Measurements from ENCODE around the gene LRP6. TPM values are rescaled to one million over a fixed set of nuclear protein-coding genes. Genes with fewer than 3 reads are reported as not detected.
"Not testable (repeated sequence)": the region's sequence is repeated elsewhere in the genome, so short reads cannot be mapped to it uniquely, and the experiment has no call there.

LRP6 gene
- total and polyA plus RNA-seq, 5 experiments from 2014 or later: 1.4 to 7.8 (median 2.2) TPM

GRCh38 chr12:12256291-12256757, 10.5 kb downstream of the LRP6 start:
- H3K9me3 Mint-ChIP-seq, ATAC-seq, DNase-seq, H3K27me3 Mint-ChIP-seq, H3K4me1 Mint-ChIP-seq, H3K4me3 Mint-ChIP-seq, H3K27ac Mint-ChIP-seq, POLR2A ChIA-PET, H3K36me3 Mint-ChIP-seq: not testable (repeated sequence)

DNA sequence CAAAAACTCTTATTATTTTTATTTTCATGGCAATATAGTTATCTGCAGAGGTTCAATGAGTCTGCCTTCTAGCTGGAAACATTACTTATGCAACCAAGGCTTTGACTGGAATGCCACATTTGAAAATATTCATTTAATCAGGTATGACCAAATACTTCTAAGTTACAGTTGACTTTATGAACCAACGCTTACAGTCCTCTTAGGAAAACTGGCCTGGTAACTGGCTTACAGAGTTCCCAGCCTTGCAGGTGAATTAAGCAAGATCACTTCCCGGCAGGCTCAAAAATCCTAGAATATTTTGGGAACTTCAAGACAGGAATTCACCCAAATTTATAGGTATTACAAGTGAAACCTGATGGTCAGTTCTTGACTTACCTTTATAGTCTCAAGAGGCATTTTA, 12.3 kb downstream of the LRP6 start:
- H3K4me3 Mint-ChIP-seq: no peak overlapping the region
- no peaks in the 10 kb centered on the region for H3K9me3 Mint-ChIP-seq
- H3K27ac Mint-ChIP-seq: no peak overlapping the region
- no peak for DNase-seq
- peaks cover 8 to 15% (median 12%) of the 10 kb centered on the region in 4 donors for H3K4me1 Mint-ChIP-seq
- ATAC-seq: no peak
- peaks cover 0 to 4% (median 0%) of the 10 kb centered on the region in 3 donors for H3K36me3 Mint-ChIP-seq
- POLR2A ChIA-PET: no interaction called here
- peaks cover 0 to 2% (median 0%) of the 10 kb centered on the region in 5 donors for H3K27me3 Mint-ChIP-seq

- POLR2A ChIA-PET: interaction anchor here (0.6 kb wide), 1 partner anchor 18 kb away, joined by 3 read pairs; no protein-coding TSS in a partner anchor
- peak overlapping the region in 1 of 10 donors; percentile 1 for H3K4me3 Mint-ChIP-seq
- ATAC-seq (no peak), DNase-seq (no peak)
- peaks cover 0 to 5% (median 2%) of the 10 kb centered on the region in 3 donors for H3K36me3 Mint-ChIP-seq
- H3K9me3 Mint-ChIP-seq: peaks cover 0 to 2% (median 0%) of the 10 kb centered on the region in 9 donors
- H3K27me3 Mint-ChIP-seq: no peaks in the 10 kb centered on the region
- H3K4me1 Mint-ChIP-seq: peaks cover 12 to 28% (median 21%) of the 10 kb centered on the region in 4 donors
- peak overlapping the region in 2 of 10 donors; percentile 21 to 46 for H3K27ac Mint-ChIP-seq
Observed at GRCh38 chr12:12249216-12250050, 17.4 kb downstream of the LRP6 start.

- H3K27ac Mint-ChIP-seq: peak overlapping the region in 1 of 10 donors; percentile 28
- POLR2A ChIA-PET: no interaction called here
- no peak for ATAC-seq
- peaks cover 0 to 2% (median 0%) of the 10 kb centered on the region in 9 donors for H3K9me3 Mint-ChIP-seq
- H3K4me1 Mint-ChIP-seq: peaks cover 12 to 31% (median 24%) of the 10 kb centered on the region in 4 donors
- H3K4me3 Mint-ChIP-seq: no peak overlapping the region
- H3K36me3 Mint-ChIP-seq: peaks cover 0 to 17% (median 12%) of the 10 kb centered on the region in 3 donors
- H3K27me3 Mint-ChIP-seq: no peaks in the 10 kb centered on the region
- no peak for DNase-seq
Observed at GRCh38 chr12:12247584-12247983, 19.3 kb downstream of the LRP6 start.

GRCh38 chr12:12244341-12244740, 22.5 kb downstream of the LRP6 start:
- POLR2A ChIA-PET: no interaction called here
- Mint-ChIP-seq H3K36me3 (peaks cover 0 to 18% (median 12%) of the 10 kb centered on the region in 3 donors), H3K27ac (no peak overlapping the region), H3K9me3 (peaks cover 0 to under 1% (median 0%) of the 10 kb centered on the region in 9 donors), H3K27me3 (no peaks in the 10 kb centered on the region), H3K4me3 (no peak overlapping the region), H3K4me1 (peaks cover 7 to 46% (median 27%) of the 10 kb centered on the region in 4 donors)
- DNase-seq: no peak
- no peak for ATAC-seq

DNA sequence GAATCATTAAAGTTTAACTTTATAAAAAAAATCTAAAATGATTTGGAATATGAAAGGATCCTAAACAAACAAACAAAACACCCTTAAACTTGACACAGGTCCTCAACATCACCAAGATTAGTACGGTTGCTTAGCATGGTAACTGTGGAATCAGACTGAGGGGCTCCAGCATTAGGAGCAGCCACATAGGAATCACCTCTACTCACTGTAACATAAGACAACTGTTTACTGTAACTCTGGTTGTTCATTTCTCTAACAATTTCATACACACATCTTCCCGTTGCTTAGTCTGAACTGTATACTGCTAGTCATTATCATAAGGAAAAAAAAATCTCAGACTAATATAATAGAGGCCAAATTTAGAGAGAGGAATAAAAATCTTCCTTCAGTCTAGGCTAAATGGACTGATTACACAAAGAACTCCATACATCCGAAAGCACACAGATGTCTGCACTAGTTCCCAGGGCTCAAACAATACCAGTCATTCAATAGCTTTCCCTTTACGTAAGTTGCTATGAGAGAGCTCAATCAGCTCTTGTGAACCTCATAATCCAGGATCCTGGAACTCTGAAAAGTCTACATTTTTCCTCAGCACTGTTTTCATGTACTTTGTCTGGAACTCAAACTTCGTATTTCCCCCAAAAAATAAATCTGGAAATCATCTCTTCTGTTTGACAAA, 26.0 kb downstream of the LRP6 start:
- no peak overlapping the region for H3K27ac Mint-ChIP-seq
- peaks cover 0 to 19% (median 18%) of the 10 kb centered on the region in 3 donors for H3K36me3 Mint-ChIP-seq

DNA sequence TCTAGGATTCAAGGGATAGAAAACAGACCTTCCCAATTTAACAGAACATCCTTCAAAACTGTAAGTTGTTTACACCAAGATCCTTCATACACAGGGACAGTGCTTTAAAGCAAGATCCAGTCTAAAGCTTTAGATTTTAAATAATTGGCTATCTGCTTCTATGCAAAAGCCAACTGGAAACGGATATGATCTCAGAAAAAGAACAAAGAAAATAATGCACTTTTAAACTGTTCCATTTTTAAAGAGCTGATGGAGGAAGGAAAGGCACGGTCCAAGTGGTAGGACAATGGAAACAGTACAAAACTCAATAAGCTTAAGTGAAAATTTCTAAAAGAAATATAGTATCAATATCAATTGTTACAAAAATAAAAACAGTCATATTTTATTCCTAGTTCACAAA, 27.7 kb downstream of the LRP6 start:
- Mint-ChIP-seq H3K36me3 (peaks cover 0 to 16% (median 15%) of the 10 kb centered on the region in 3 donors), H3K27ac (no peak overlapping the region), H3K27me3 (peaks cover 0 to 3% (median 0%) of the 10 kb centered on the region in 5 donors), H3K9me3 (no peaks in the 10 kb centered on the region), H3K4me1 (peaks cover 4 to 46% (median 24%) of the 10 kb centered on the region in 4 donors), H3K4me3 (no peak overlapping the region)
- DNase-seq (no peak), ATAC-seq (no peak)
- POLR2A ChIA-PET: no interaction called here

More for the DNA sequence above, 26.0 kb downstream of the LRP6 start:
- no peak for ATAC-seq
- peaks cover 4 to 46% (median 24%) of the 10 kb centered on the region in 4 donors for H3K4me1 Mint-ChIP-seq
- DNase-seq: no peak
- peaks cover 0 to 3% (median 0%) of the 10 kb centered on the region in 5 donors for H3K27me3 Mint-ChIP-seq
- H3K4me3 Mint-ChIP-seq: peak overlapping the region in 1 of 10 donors; percentile 8
- POLR2A ChIA-PET: no interaction called here
- no peaks in the 10 kb centered on the region for H3K9me3 Mint-ChIP-seq

DNA sequence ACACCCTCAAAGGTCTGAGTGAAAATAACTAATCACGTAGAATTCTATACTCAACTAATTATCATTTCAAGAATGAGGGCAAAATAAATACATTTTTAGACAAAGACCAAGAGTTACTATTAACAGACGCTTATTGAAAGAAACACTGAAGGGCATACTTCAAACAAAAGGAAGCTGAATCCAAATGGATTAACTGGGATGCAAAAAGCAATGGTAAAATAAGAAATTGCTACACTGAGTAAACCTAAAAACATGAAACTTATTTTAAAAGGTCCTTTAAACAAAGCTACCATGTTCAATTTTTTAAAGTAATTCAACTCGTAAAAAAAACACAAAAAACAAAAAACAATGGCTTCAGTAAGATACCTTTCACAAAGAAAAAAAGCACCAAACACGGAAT, 28.2 kb downstream of the LRP6 start:
- Mint-ChIP-seq H3K36me3 (peaks cover 0 to 13% (median 10%) of the 10 kb centered on the region in 3 donors), H3K27me3 (peaks cover 0 to 3% (median 0%) of the 10 kb centered on the region in 5 donors), H3K27ac (no peak overlapping the region), H3K9me3 (no peaks in the 10 kb centered on the region), H3K4me1 (peaks cover 4 to 46% (median 23%) of the 10 kb centered on the region in 4 donors), H3K4me3 (no peak overlapping the region)
- ATAC-seq (no peak), DNase-seq (no peak)
- POLR2A ChIA-PET: no interaction called here

DNA sequence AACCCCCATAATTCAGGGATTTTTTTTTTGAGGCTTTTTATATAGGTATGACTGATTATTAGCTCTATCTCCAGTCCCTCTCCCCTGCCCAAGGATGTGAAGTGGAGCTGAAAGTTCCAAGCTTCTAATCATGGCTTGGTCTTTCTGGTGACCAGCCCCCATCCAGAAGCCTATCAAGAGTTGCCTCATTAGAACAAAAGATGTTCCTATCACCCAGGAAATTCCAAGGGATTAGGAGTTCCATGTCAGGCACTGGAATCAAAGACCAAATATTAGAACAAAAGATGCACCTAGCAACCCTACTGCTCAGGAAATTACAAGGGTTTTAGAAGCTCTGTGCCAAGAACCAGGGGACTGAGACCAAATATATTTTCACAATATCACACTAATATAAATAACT, 29.9 kb downstream of the LRP6 start:
- DNase-seq (no peak), ATAC-seq (no peak)
- H3K27ac Mint-ChIP-seq: no peak overlapping the region
- H3K4me1 Mint-ChIP-seq: peaks cover 4 to 37% (median 22%) of the 10 kb centered on the region in 4 donors
- no peaks in the 10 kb centered on the region for H3K9me3 Mint-ChIP-seq
- no peak overlapping the region for H3K4me3 Mint-ChIP-seq
- H3K27me3 Mint-ChIP-seq: peaks cover 0 to 4% (median 0%) of the 10 kb centered on the region in 5 donors
- H3K36me3 Mint-ChIP-seq: peaks cover 0 to 8% (median 6%) of the 10 kb centered on the region in 3 donors
- POLR2A ChIA-PET: no interaction called here

DNA sequence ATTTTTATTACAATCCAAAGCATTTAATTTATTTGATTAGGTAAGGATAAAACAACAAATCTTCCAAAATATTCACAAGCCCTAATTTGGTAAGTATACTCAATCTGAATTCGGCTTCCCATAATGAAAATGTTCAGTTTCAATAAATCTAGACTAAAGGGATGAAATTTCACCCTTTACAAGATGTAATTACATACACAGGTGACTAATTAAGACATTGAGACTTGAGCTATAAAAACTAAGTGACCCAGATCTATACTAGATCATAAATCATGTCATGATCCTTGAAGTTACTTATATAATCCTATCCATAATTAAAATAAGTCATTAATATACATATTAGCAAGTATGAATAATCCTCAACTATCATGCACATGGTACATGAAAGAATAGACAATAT, 36.6 kb downstream of the LRP6 start:
- H3K9me3 Mint-ChIP-seq: peaks cover 0 to 13% (median 7%) of the 10 kb centered on the region in 9 donors
- H3K27me3 Mint-ChIP-seq: peaks cover 0 to 4% (median 2%) of the 10 kb centered on the region in 5 donors
- H3K4me3 Mint-ChIP-seq: no peak overlapping the region
- ATAC-seq: no peak
- H3K4me1 Mint-ChIP-seq: peaks cover 0 to 13% (median 4%) of the 10 kb centered on the region in 4 donors
- H3K36me3 Mint-ChIP-seq: peaks cover 5 to 14% (median 9%) of the 10 kb centered on the region in 3 donors
- no peak overlapping the region for H3K27ac Mint-ChIP-seq
- no peak for DNase-seq
- POLR2A ChIA-PET: interaction anchor here (0.6 kb wide), 1 partner anchor 28 kb away, joined by 4 read pairs; no protein-coding TSS in a partner anchor

- peaks cover 0 to 12% (median 4%) of the 10 kb centered on the region in 4 donors for H3K4me1 Mint-ChIP-seq
- H3K9me3 Mint-ChIP-seq: peaks cover 0 to 15% (median 10%) of the 10 kb centered on the region in 9 donors
- H3K36me3 Mint-ChIP-seq: peaks cover 5 to 15% (median 9%) of the 10 kb centered on the region in 3 donors
- ATAC-seq: no peak
- H3K4me3 Mint-ChIP-seq: no peak overlapping the region
- POLR2A ChIA-PET: interaction anchor here (0.6 kb wide), 1 partner anchor 28 kb away, joined by 4 read pairs; no protein-coding TSS in a partner anchor
- no peak for DNase-seq
- H3K27me3 Mint-ChIP-seq: peaks cover 0 to 4% (median 2%) of the 10 kb centered on the region in 5 donors
- H3K27ac Mint-ChIP-seq: no peak overlapping the region
Observed at GRCh38 chr12:12229556-12230092, 37.2 kb downstream of the LRP6 start.

DNA sequence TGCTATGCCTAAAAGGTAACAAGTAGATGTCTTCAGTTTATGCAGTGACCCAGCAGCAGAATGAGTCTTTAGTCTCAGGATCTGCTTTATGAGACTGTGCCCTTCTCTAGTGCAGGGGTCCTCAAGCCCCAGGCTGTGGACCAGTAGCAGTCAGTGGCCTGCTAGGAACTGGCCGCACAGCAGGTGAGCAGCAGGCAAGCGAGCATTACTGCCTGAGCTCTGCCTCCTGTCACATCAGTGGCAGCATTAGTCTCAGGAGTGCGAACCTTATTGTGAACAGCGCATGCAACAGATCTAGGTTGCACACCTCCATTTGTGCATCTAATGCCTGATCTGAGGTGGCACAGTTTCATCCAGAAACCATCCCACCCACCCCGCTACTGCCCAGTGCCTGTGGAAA, 38.4 kb downstream of the LRP6 start:
- POLR2A ChIA-PET: no interaction called here
- H3K9me3 Mint-ChIP-seq: peaks cover 0 to 17% (median 13%) of the 10 kb centered on the region in 9 donors
- no peak for DNase-seq
- no peak overlapping the region for H3K4me3 Mint-ChIP-seq
- ATAC-seq: no peak
- H3K27me3 Mint-ChIP-seq: peaks cover 0 to 4% (median 2%) of the 10 kb centered on the region in 5 donors
- H3K4me1 Mint-ChIP-seq: peaks cover 0 to 10% (median 6%) of the 10 kb centered on the region in 4 donors
- H3K27ac Mint-ChIP-seq: no peak overlapping the region
- peaks cover 5 to 17% (median 9%) of the 10 kb centered on the region in 3 donors for H3K36me3 Mint-ChIP-seq

Measured in naive thymus-derived CD8-positive, alpha-beta T cell (primary cell).